Esophagus muscularis mucosa (tissue), 3 donors: Measurements from ENCODE around the gene MEN1.

Source experiments
- EP300 ChIP-seq: sonication (generic); formaldehyde crosslinking; IDR thresholded peaks from one replicate; pipeline ENCODE4 v1.6.1; 2017; ENCODE audit warnings: antibody characterized with exemption
- TF ChIP-seq, protein P1 (sequence below), 3 experiments: fragments of 200-600 bp in 2 of 3; fragments of 450-650 bp in 1 of 3; sonication (generic) in 2 of 3; IDR thresholded peaks; one replicate each; pipeline ENCODE4 v1.5.1; 2017 to 2019; ENCODE audit warnings: antibody characterized with exemption in 3 of 3, mild to moderate bottlenecking in 2 of 3, moderate library complexity in 1 of 3

DNA sequence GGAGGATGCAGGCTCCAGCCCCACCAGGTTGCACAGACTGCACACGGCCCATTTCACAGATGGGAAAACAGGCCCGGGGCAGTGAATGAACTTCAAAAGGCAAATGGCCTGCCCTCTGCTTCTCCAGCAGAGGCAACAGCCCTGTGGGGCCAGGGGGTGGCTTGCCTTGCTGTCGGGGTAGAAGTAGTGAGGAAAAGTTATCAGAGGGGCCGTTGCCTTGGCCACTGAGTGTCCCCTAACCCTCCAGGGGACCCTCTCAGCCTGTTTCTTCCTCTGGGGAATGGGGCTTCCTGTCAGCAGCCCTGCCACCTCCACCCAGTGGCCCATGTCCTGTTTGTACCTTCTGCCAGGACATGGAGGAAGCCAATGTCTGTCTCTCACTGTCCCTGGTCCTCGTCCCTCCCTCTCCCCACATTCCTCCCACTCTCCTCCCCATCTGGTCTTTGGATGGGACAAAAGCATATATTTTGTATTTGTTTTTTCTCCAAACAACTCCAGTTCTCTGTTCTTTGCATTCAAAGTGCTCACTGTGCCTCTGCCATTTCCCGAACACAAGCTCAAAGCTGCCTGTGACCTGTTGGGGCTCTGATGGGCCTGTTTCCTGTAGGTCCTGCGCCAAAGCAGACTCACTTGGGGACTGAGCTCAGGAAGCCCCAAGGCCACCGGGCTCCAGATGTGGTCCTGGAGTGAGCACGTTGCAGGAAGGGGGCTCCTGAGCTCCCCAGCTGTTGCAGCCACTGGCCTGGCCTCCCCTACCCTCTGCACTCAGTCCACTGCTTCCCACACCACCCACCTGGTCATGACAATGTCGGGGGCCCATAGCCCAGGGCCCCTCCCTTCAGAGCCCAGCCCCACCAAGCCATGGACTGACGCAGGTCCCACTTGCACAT, 16.8 kb downstream of the MEN1 start:
- TF ChIP-seq, protein P1, sequence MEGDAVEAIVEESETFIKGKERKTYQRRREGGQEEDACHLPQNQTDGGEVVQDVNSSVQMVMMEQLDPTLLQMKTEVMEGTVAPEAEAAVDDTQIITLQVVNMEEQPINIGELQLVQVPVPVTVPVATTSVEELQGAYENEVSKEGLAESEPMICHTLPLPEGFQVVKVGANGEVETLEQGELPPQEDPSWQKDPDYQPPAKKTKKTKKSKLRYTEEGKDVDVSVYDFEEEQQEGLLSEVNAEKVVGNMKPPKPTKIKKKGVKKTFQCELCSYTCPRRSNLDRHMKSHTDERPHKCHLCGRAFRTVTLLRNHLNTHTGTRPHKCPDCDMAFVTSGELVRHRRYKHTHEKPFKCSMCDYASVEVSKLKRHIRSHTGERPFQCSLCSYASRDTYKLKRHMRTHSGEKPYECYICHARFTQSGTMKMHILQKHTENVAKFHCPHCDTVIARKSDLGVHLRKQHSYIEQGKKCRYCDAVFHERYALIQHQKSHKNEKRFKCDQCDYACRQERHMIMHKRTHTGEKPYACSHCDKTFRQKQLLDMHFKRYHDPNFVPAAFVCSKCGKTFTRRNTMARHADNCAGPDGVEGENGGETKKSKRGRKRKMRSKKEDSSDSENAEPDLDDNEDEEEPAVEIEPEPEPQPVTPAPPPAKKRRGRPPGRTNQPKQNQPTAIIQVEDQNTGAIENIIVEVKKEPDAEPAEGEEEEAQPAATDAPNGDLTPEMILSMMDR (IDR thresholded peaks at IDR 0.05) = no peak
- no peak for TF ChIP-seq EP300
